Adrenal gland (tissue), 12 donors: ENCODE results near the gene SYT6. TPM values are rescaled to one million over a fixed set of nuclear protein-coding genes. Genes with fewer than 3 reads are reported as not detected.
"Not testable (repeated sequence)": the region's sequence is repeated elsewhere in the genome, so short reads cannot be mapped to it uniquely, and the experiment has no call there.

Source experiments
- DNase-seq, 7 donors: peaks; one replicate each; pipeline ENCODE4 v3.0.0-alpha.2; 2019 to 2020
- H3K27ac ChIP-seq, 5 donors: fragments of 200-600 bp; sonication (generic) in 4 of 5; 1 replicate in 3 of 5; 2 replicates in 2 of 5; pipeline versions ENCODE4 v1.5.1 to v1.8.0; 2016 to 2020; ENCODE audit warnings: mild to moderate bottlenecking in 1 of 5
- H3K27me3 ChIP-seq: fragments of 200-600 bp; 2 replicates; pipeline ENCODE4 v1.8.0; 2021
- H3K36me3 ChIP-seq, 2 donors: fragments of 200-600 bp; replicated peaks in 1 of 2; 1 replicate in 1 of 2; 2 replicates in 1 of 2; pipeline versions ENCODE4 v1.5.1 to v1.8.0; 2018 to 2022
- H3K4me1 ChIP-seq, 2 donors: fragments of 200-600 bp; replicated peaks in 1 of 2; 1 replicate in 1 of 2; 2 replicates in 1 of 2; pipeline versions ENCODE4 v1.5.1 to v1.8.0; 2018 to 2021
- H3K4me3 ChIP-seq, 4 donors: fragments of 200-600 bp; sonication (generic) in 3 of 4; one replicate each; pipeline ENCODE4 v1.5.1; 2016 to 2018
- H3K9me3 ChIP-seq, 3 donors: fragments of 200-600 bp; sonication (generic) in 1 of 3; replicated peaks in 1 of 3; 1 replicate in 2 of 3; 2 replicates in 1 of 3; pipeline versions ENCODE4 v1.5.1 to v1.8.0; 2016 to 2021
- POLR2A ChIP-seq, 2 donors: fragments of 450-650 bp; IDR thresholded peaks; one replicate each; pipeline ENCODE4 v1.6.1; 2017; ENCODE audit warnings: antibody characterized with exemption in 2 of 2, mild to moderate bottlenecking in 2 of 2, moderate library complexity in 1 of 2
- WGBS, 4 donors: extraction: QIAGEN DNeasy Blood & Tissue Kit in 2 of 4; methylation state at CpG; one replicate each; pipeline versions ENCODE4 v1.1.5 to v1.1.7; 2013 to 2017; 5-methylcytosine and 5-hydroxymethylcytosine counted together
- intact Hi-C, 2 donors: fragments of 100-400 bp; cut with DNase I; formaldehyde crosslinking; loops; one replicate each; pipeline versions ENCODE4 v1.14.1 to v1.15.0; 2022 to 2023
- polyA plus RNA-seq, 3 donors: library from polyadenylated mRNA; stranded (reverse); fragments of 200-250 nt in 2 of 3; fragments of 350-450 nt in 1 of 3; fragmentation: Illumina TruSeq in 1 of 3; extraction: RNeasy Lipid Tissue Mini Kit (QIAGEN cat#74804) in 1 of 3; gene quantifications; one replicate each; pipeline ENCODE4 v1.2.3, GENCODE V29; 2013 to 2014
- total RNA-seq, 9 donors: library from RNA; depleted of rRNA in 4 of 9; stranded (reverse); fragments of >200 nt in 4 of 9; fragments of 120-200 nt in 1 of 9; fragmentation: NEBNext Ultra II Directional in 1 of 9; extraction: Animal tissue kit (Norgen Biotek cat#: 25700) in 1 of 9; gene quantifications; one replicate each; pipeline versions ENCODE4 v1.1.0 to v1.2.4, GENCODE V29; 2013 to 2023
- TF ChIP-seq, protein P1 (sequence below), 6 experiments: fragments of 450-650 bp in 4 of 6; fragments of 200-600 bp in 2 of 6; sonication (generic) in 1 of 6; IDR thresholded peaks; 1 replicate in 5 of 6; 2 replicates in 1 of 6; pipeline versions ENCODE4 v1.5.1 to v1.8.0; 2016 to 2021; ENCODE audit warnings: antibody characterized with exemption in 6 of 6, mild to moderate bottlenecking in 2 of 6, moderate library complexity in 1 of 6
- donor health status: healthy with polysubstance abuse.
- donor health status: Bipolar disorder and iron deficiency.
- donor health status: DM: yes; HTN: yes; CAD: no.
- donor health status: DM: no; HTN: no; CAD: no.
- donor health status: DM: no; HTN: no; CAD: no.
- donor health status: DM: yes; HTN: yes; CAD: no.

The SYT6 gene
- total and polyA plus RNA-seq, 12 donors = 0.06 to 1.1 (median 0.42) TPM; not detected in 3

DNA sequence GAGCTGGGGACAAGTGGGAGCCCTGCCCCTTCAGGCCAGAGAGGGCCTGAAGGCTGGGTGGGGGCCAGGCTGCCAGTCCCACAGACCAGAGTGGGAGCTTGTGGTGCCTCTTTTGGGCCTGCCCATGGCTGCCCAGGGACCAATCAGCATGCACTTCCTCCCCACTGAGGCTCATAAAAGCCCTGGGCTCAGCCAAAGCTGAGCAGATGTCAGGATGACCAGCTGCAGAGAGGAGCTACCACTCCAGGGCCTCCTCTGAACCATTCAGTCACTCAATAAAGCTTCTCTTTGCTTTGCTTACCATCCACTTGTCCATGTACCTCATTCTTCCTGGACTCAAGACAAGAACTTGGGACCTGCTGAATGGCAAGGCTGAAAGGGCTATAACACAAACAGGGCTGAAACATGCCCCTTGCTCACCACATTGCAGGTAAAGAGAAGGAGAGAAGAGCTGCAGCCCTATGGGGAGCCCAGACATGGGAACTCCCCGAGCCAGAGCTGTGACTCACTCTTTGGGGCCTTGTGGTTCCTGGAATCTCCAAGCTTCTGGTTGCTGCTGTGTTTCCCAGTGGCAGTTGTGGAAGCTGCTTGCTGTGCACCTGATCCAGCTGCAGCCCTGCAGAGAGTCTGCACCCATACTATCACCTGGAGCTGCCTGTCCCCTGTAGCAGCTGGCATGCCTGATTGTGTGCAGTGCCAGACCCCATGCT lies 92.4 kb downstream of the SYT6 start:
- WGBS, 4 donors = 33 to 83% (median 71%) methylated on average over 1 of the region's 1 CpG
- intact Hi-C loops = no loop called here
- TF ChIP-seq, protein P1, sequence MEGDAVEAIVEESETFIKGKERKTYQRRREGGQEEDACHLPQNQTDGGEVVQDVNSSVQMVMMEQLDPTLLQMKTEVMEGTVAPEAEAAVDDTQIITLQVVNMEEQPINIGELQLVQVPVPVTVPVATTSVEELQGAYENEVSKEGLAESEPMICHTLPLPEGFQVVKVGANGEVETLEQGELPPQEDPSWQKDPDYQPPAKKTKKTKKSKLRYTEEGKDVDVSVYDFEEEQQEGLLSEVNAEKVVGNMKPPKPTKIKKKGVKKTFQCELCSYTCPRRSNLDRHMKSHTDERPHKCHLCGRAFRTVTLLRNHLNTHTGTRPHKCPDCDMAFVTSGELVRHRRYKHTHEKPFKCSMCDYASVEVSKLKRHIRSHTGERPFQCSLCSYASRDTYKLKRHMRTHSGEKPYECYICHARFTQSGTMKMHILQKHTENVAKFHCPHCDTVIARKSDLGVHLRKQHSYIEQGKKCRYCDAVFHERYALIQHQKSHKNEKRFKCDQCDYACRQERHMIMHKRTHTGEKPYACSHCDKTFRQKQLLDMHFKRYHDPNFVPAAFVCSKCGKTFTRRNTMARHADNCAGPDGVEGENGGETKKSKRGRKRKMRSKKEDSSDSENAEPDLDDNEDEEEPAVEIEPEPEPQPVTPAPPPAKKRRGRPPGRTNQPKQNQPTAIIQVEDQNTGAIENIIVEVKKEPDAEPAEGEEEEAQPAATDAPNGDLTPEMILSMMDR (IDR thresholded peaks at IDR 0.05) = no peak

GRCh38 chr1:114058236-114058635 lies 95.4 kb downstream of the SYT6 start:
- H3K27ac ChIP-seq, H3K36me3 ChIP-seq, DNase-seq, H3K4me3 ChIP-seq, H3K27me3 ChIP-seq, H3K9me3 ChIP-seq, H3K4me1 ChIP-seq, intact Hi-C loops: not testable (repeated sequence)
- WGBS, 4 donors = 37 to 44% (median 42%) methylated on average over 6 of the region's 6 CpGs

More for the DNA sequence above, 92.4 kb downstream of the SYT6 start:
- H3K27me3 ChIP-seq = no peaks in the 10 kb centered on the region
- H3K27ac ChIP-seq = no peak overlapping the region
- no peak for DNase-seq
- no peak overlapping the region for H3K4me3 ChIP-seq
- no peaks in the 10 kb centered on the region for H3K36me3 ChIP-seq
- no peaks in the 10 kb centered on the region for H3K9me3 ChIP-seq
- H3K4me1 ChIP-seq = no peaks in the 10 kb centered on the region

GRCh38 chr1:114054148-114054547 lies 99.5 kb downstream of the SYT6 start:
- no peak for DNase-seq
- Histone ChIP-seq H3K9me3 (no peaks in the 10 kb centered on the region), H3K4me3 (no peak overlapping the region), H3K27ac (no peak overlapping the region), H3K36me3 (no peaks in the 10 kb centered on the region), H3K4me1 (no peaks in the 10 kb centered on the region), H3K27me3 (no peaks in the 10 kb centered on the region)
- TF ChIP-seq, protein P1 (IDR thresholded peaks at IDR 0.05) = no peak
- TF ChIP-seq POLR2A (IDR thresholded peaks at IDR 0.05) = no peak
- 87 to 98% (median 89%) methylated on average over 2 of the region's 2 CpGs for WGBS, 4 donors
- intact Hi-C loops = no loop called here

GRCh38 chr1:114048232-114048631 lies 105.4 kb downstream of the SYT6 start:
- H3K36me3 ChIP-seq = no peaks in the 10 kb centered on the region
- intact Hi-C loops = no loop called here
- TF ChIP-seq, protein P1 (IDR thresholded peaks at IDR 0.05) = no peak
- TF ChIP-seq POLR2A (IDR thresholded peaks at IDR 0.05) = no peak
- 64 to 85% (median 69%) methylated on average over 1 of the region's 1 CpG for WGBS, 4 donors
- no peak overlapping the region for H3K4me3 ChIP-seq
- no peak for DNase-seq
- no peak overlapping the region for H3K27ac ChIP-seq
- no peaks in the 10 kb centered on the region for H3K9me3 ChIP-seq
- H3K4me1 ChIP-seq = peaks cover 0 to 5% of the 10 kb centered on the region in 2 donors
- H3K27me3 ChIP-seq = no peaks in the 10 kb centered on the region

GRCh38 chr1:114043548-114043947 lies 110.1 kb downstream of the SYT6 start:
- Histone ChIP-seq H3K9me3 (no peaks in the 10 kb centered on the region), H3K27ac (no peak overlapping the region), H3K4me3 (no peak overlapping the region), H3K4me1 (peaks cover 0 to 10% of the 10 kb centered on the region in 2 donors), H3K36me3 (no peaks in the 10 kb centered on the region), H3K27me3 (no peaks in the 10 kb centered on the region)
- no peak for TF ChIP-seq POLR2A (IDR thresholded peaks at IDR 0.05)
- TF ChIP-seq, protein P1 (IDR thresholded peaks at IDR 0.05) = no peak
- intact Hi-C loops = no loop called here
- DNase-seq = no peak
- 49 to 63% (median 60%) methylated on average over 5 of the region's 5 CpGs for WGBS, 4 donors
